ENCODE results near the gene OCA2. TPM values are rescaled to one million over a fixed set of nuclear protein-coding genes. Genes with fewer than 3 reads are reported as not detected.

OCA2 gene
- total and polyA plus RNA-seq, 2 of the 8 experiments (the other 6 are each of a cell fraction or from before 2014, with no cell fraction given) = 0.20 TPM

DNA sequence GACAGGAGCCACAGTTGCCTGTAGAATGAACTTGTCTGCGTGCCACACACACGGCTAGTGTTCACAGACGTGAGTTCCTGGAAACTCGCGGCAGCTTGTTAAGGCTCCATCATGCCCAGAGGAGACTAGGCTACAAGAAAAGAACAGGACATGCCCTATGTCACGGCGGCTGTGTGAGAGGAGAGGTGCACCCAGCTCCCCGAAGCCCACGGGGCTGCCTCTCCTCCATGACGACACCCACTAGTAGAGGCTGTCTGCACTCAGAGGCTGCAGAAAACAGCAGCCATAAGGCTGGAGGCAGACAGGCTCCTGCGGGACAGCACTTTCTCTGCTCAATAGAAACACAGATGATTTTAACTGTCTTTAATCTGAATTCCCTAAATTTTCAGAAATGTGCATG is 19.0 kb upstream of the OCA2 start:
- H3K79me2 ChIP-seq (ENCODE audit: control insufficient read depth in 1 of 2, insufficient read depth in 2 of 2, low read length in 2 of 2) = no peaks in the 10 kb centered on the region
- H2BK20ac ChIP-seq (ENCODE audit: low read length) = no peak overlapping the region
- H2BK5ac ChIP-seq (ENCODE audit: low read depth, low read length) = peak overlapping the region; percentile 52; the same call in 1 of the 2 replicates
- H3K23ac ChIP-seq (ENCODE audit: insufficient read length) = no peak overlapping the region
- H3K9me3 ChIP-seq (ENCODE audit: insufficient read depth in 2 of 2, low read depth in 1 of 2, low read length in 1 of 2) = no peaks in the 10 kb centered on the region
- no peak overlapping the region for H2BK120ac ChIP-seq (replicated peaks; ENCODE audit: low read depth, low read length)
- H4K5ac ChIP-seq (ENCODE audit: insufficient read length, low read depth, low read length) = no peak overlapping the region
- no peak overlapping the region for H3K4me2 ChIP-seq (ENCODE audit: insufficient read depth in 1 of 2, low read depth in 2 of 2, low read length in 2 of 2)
- no peak overlapping the region for H2AFZ ChIP-seq (ENCODE audit: low read length)
- 95% methylated on average over 11 of the region's 11 CpGs; no CpG with 5 or more reads in 1 of the 2 experiments for whole genome bisulfite sequencing, 2 experiments (ENCODE audit: extremely low coverage in 1 of 2, insufficient coverage in 1 of 2, insufficient read length in 1 of 2, insufficient replicate concordance in 2 of 2, low coverage in 1 of 2, low lambda C conversion rate in 2 of 2, missing lambda C conversion rate in 1 of 2)
- POLR2A ChIA-PET (ENCODE audit: partially characterized antibody) = no interaction called here
- no peaks in the 10 kb centered on the region for H3K4me1 ChIP-seq (replicated peaks in 1 of 4; ENCODE audit: control insufficient read depth in 3 of 4, insufficient read depth in 4 of 4, low read length in 3 of 4)
- H3K18ac ChIP-seq (ENCODE audit: extremely low read depth, low read length) = no peak overlapping the region
- no peak overlapping the region for H3K27ac ChIP-seq (ENCODE audit: low read depth, low read length)
- DNase-seq (ENCODE audit: low read depth in 1 of 2, low spot score in 2 of 2) (no peak), FAIRE-seq (no peak)
- H3K23me2 ChIP-seq (ENCODE audit: low read depth, low read length) = no peaks in the 10 kb centered on the region
- H3K56ac ChIP-seq (replicated peaks; ENCODE audit: insufficient read length, low read depth, low read length) = no peak overlapping the region
- TF ChIP-seq NRF1 (IDR thresholded peaks at IDR 0.05; ENCODE audit: low read depth, low read length) = no peak
- TF ChIP-seq EGR1 (IDR thresholded peaks at IDR 0.05; ENCODE audit: borderline replicate concordance, low read depth, low read length) = no peak
- TF ChIP-seq CHD1 (IDR thresholded peaks at IDR 0.05; ENCODE audit: low read depth, low read length) = no peak
- H3K4ac ChIP-seq (replicated peaks; ENCODE audit: insufficient read length, low read depth, low read length) = no peak overlapping the region
- H4K8ac ChIP-seq (ENCODE audit: extremely low read depth, insufficient read depth, low read length) = no peak overlapping the region
- H3K14ac ChIP-seq (ENCODE audit: insufficient read length) = no peak overlapping the region
- H4K91ac ChIP-seq (replicated peaks; ENCODE audit: insufficient read length, low read length) = no peak overlapping the region
- H3K27me3 ChIP-seq (replicated peaks in 1 of 4; ENCODE audit: control insufficient read depth in 3 of 4, extremely low read depth in 1 of 4, insufficient read depth in 3 of 4, low read length in 3 of 4) = no peaks in the 10 kb centered on the region
- H2AK5ac ChIP-seq (ENCODE audit: low read depth, low read length) = no peak overlapping the region
- peaks cover 18 to 39% (median 35%) of the 10 kb centered on the region in 4 experiments; a peak in 7 of 8 replicates for H3K36me3 ChIP-seq (ENCODE audit: control insufficient read depth in 2 of 4, insufficient read depth in 4 of 4, low read length in 3 of 4)
- H3K4me3 ChIP-seq (ENCODE audit: extremely low read depth in 1 of 4, insufficient read depth in 2 of 4, low read depth in 3 of 4, low read length in 4 of 4) = no peak overlapping the region
- CTCF ChIA-PET (ENCODE audit: partially characterized antibody) = interaction anchor here (0.6 to 5.2 kb wide), 4 partner anchors 7 to 1058 kb away, joined by 3 to 52 read pairs (median 4); no protein-coding TSS in a partner anchor
- H3K9ac ChIP-seq (replicated peaks in 1 of 4; ENCODE audit: extremely low read depth in 1 of 4, low read depth in 3 of 4, low read length in 3 of 4) = no peak overlapping the region
- H2BK12ac ChIP-seq (ENCODE audit: low read depth, low read length) = no peak overlapping the region
- no peaks in the 10 kb centered on the region for H3K79me1 ChIP-seq (ENCODE audit: low read depth, low read length)
- peaks cover 0 to 9% of the 10 kb centered on the region in 2 experiments for H4K20me1 ChIP-seq (replicated peaks in 1 of 2; ENCODE audit: control insufficient read depth in 1 of 2, insufficient read depth in 2 of 2, low read length in 2 of 2)
- no peak overlapping the region for H2BK15ac ChIP-seq (ENCODE audit: low read length)

Data from H1 (cell line).